HepG2 (cell line): ENCODE results near the gene TEDC2. TPM values are rescaled to one million over a fixed set of nuclear protein-coding genes. Genes with fewer than 3 reads are reported as not detected.

Source experiments
- ATAC-seq: fragments of 200-7000 bp; cut with Tn5 transposase; 3 replicates; pipeline ENCODE4 v1.9.1; 2020; ENCODE audit warnings: mild to moderate bottlenecking, moderate library complexity
- BruUV-seq: library from RNA; stranded (reverse); fragments of 400-500 nt; replicated peaks from 2 replicates; lab custom pipeline; 2021; lab: Mats Ljungman, UMichigan
- CTCF ChIA-PET: fragments of 300-600 bp; formaldehyde crosslinking; extraction: SDS; loops from one replicate; lab custom pipeline; 2021; ENCODE audit warnings: low total read pairs, inconsistent platforms, low intra/inter-chr PET ratio; lab: Yijun Ruan, JAX
- POLR2A ChIA-PET: fragments of 350-600 bp; sonication (Branson Sonifier 250); formaldehyde crosslinking; loops from one replicate; lab custom pipeline; 2020; ENCODE audit warnings: antibody characterized with exemption, inconsistent platforms; lab: Yijun Ruan, JAX
- DNase-seq: peaks from one replicate; pipeline ENCODE4 v3.0.0-alpha.2; 2015; ENCODE audit warnings: low spot score
- FAIRE-seq: peaks from 3 replicates; lab custom pipeline; 2011; peaks lifted over from hg19 to GRCh38; lab: Jason Lieb, UNC
- H2AFZ ChIP-seq: one replicate; pipeline ENCODE4 v1.6.1; 2011; ENCODE audit warnings: low read length, inconsistent platforms
- H3K27ac ChIP-seq: fragments of 300-600 bp; 3 replicates; pipeline ENCODE4 v1.8.0; 2011; ENCODE audit warnings: mixed run types, mild to moderate bottlenecking, mixed read lengths, low read length, inconsistent platforms; ENCODE audit not compliant: insufficient read depth; ENCODE audit errors: extremely low read length
- H3K27me3 ChIP-seq, 2 experiments: fragments of 200-600 bp in 1 of 2; 2 replicates in 1 of 2; 3 replicates in 1 of 2; pipeline versions ENCODE4 v1.6.0 to v1.8.0; 2011; ENCODE audit warnings: low read length in 2 of 2, mild to moderate bottlenecking in 2 of 2, moderate library complexity in 2 of 2, inconsistent platforms in 1 of 2; ENCODE audit not compliant: insufficient read depth in 2 of 2, control insufficient read depth in 1 of 2
- H3K36me3 ChIP-seq, 2 experiments: fragments of 200-600 bp in 1 of 2; replicated peaks in 1 of 2; 2 replicates in 1 of 2; 3 replicates in 1 of 2; pipeline versions ENCODE4 v1.5.1 to v1.8.0; 2011; ENCODE audit warnings: low read length in 2 of 2, inconsistent platforms in 1 of 2; ENCODE audit not compliant: insufficient read depth in 2 of 2, control insufficient read depth in 1 of 2
- H3K4me1 ChIP-seq: 2 replicates; pipeline ENCODE4 v1.5.1; 2012; ENCODE audit warnings: low read length, inconsistent platforms; ENCODE audit not compliant: insufficient read depth
- H3K4me2 ChIP-seq: 2 replicates; pipeline ENCODE4 v1.6.0; 2011; ENCODE audit warnings: low read depth, low read length, inconsistent platforms
- H3K4me3 ChIP-seq, 3 experiments: fragments of 200-600 bp in 1 of 3; sonication (generic), shearing (Covaris generic) in 1 of 3; replicated peaks in 1 of 3; 2 replicates each; pipeline ENCODE4 v1.5.1; 2011 to 2016; ENCODE audit warnings: low read length in 3 of 3, inconsistent platforms in 2 of 3, low read depth in 2 of 3, mild to moderate bottlenecking in 2 of 3, control low read depth in 1 of 3, mixed read lengths in 1 of 3; ENCODE audit not compliant: insufficient read depth in 1 of 3
- H3K79me2 ChIP-seq: one replicate; pipeline ENCODE4 v1.6.1; 2011; ENCODE audit warnings: low read length, inconsistent platforms; ENCODE audit not compliant: insufficient read depth
- H3K9ac ChIP-seq: 2 replicates; pipeline ENCODE4 v1.6.0; 2011; ENCODE audit warnings: mild to moderate bottlenecking, low read depth, low read length, inconsistent platforms; ENCODE audit not compliant: insufficient read depth
- H3K9me3 ChIP-seq: 2 replicates; pipeline ENCODE4 v1.5.1; 2012; ENCODE audit warnings: mild to moderate bottlenecking, low read length
- H4K20me1 ChIP-seq: 2 replicates; pipeline ENCODE4 v1.6.0; 2011; ENCODE audit warnings: inconsistent platforms, mild to moderate bottlenecking, low read length, moderate library complexity; ENCODE audit not compliant: insufficient read depth
- CEBPB ChIP-seq: IDR thresholded peaks from 2 replicates; pipeline ENCODE4 v1.6.1; 2011; ENCODE audit warnings: low read depth, low read length, improper control_type of control experiment, borderline replicate concordance
- E2F5 ChIP-seq: sonication (generic); formaldehyde crosslinking; conservative IDR thresholded peaks from 2 replicates; pipeline ENCODE4 v1.4.0; 2020; ENCODE audit warnings: missing genetic modification reagents
- ERF ChIP-seq: IDR thresholded peaks from 2 replicates; pipeline ENCODE4 v1.6.1; 2018; ENCODE audit warnings: missing biosample characterization, missing genetic modification reagents
- GTF3A ChIP-seq: sonication (generic); formaldehyde crosslinking; conservative IDR thresholded peaks from 2 replicates; pipeline ENCODE4 v1.4.0; 2020; ENCODE audit warnings: mild to moderate bottlenecking, missing genetic modification reagents
- NFE2 ChIP-seq: sonication (generic); formaldehyde crosslinking; IDR thresholded peaks from 2 replicates; pipeline ENCODE4 v1.4.0; 2020; ENCODE audit warnings: missing genetic modification reagents
- NR2F1 ChIP-seq, 2 experiments: fragments of 450-650 bp in 1 of 2; formaldehyde crosslinking in 1 of 2; IDR thresholded peaks; 2 replicates each; pipeline versions ENCODE4 v1.5.0 to v1.6.1; 2016 to 2020; ENCODE audit warnings: mild to moderate bottlenecking in 1 of 2, missing compliant biosample characterization in 1 of 2, missing genetic modification reagents in 1 of 2, moderate library complexity in 1 of 2
- NR2F2 ChIP-seq: IDR thresholded peaks from 2 replicates; pipeline ENCODE4 v1.6.1; 2012; ENCODE audit warnings: low read depth, inconsistent platforms, borderline replicate concordance
- NR3C1 ChIP-seq: sonication (generic); formaldehyde crosslinking; IDR thresholded peaks from 2 replicates; pipeline ENCODE4 v1.4.0; 2020; ENCODE audit warnings: missing genetic modification reagents
- RBM22 ChIP-seq: fragments of 200-400 bp; formaldehyde crosslinking; optimal IDR thresholded peaks from 2 replicates; pipeline ENCODE3; 2017; ENCODE audit warnings: mild to moderate bottlenecking, low read length, moderate library complexity
- REPIN1 ChIP-seq: sonication (generic); formaldehyde crosslinking; IDR thresholded peaks from 2 replicates; pipeline ENCODE4 v1.8.0; 2022; ENCODE audit warnings: missing genetic modification reagents, low read depth, mild to moderate bottlenecking, borderline replicate concordance
- ZFP90 ChIP-seq: sonication (generic); formaldehyde crosslinking; IDR thresholded peaks from 2 replicates; pipeline ENCODE4 v1.8.0; 2022; ENCODE audit warnings: missing genetic modification reagents, mild to moderate bottlenecking, inconsistent platforms, borderline replicate concordance
- ZKSCAN5 ChIP-seq: sonication (generic); formaldehyde crosslinking; IDR thresholded peaks from 2 replicates; pipeline ENCODE4 v1.5.1; 2020; ENCODE audit warnings: mild to moderate bottlenecking, missing genetic modification reagents
- ZNF232 ChIP-seq: sonication (generic); formaldehyde crosslinking; IDR thresholded peaks from 2 replicates; pipeline ENCODE4 v1.4.0; 2020; ENCODE audit warnings: missing genetic modification reagents, borderline replicate concordance
- ZNF788 ChIP-seq: sonication (generic); formaldehyde crosslinking; IDR thresholded peaks from 2 replicates; pipeline ENCODE4 v1.5.0; 2020; ENCODE audit warnings: mild to moderate bottlenecking, missing genetic modification reagents, borderline replicate concordance
- ZNF879 ChIP-seq: sonication (generic); formaldehyde crosslinking; IDR thresholded peaks from 2 replicates; pipeline ENCODE4 v1.8.1; 2023; ENCODE audit warnings: missing genetic modification reagents
- WGBS: methylation state at CpG from one replicate; pipeline ENCODE4 v1.1.6; 2017; ENCODE audit warnings: low lambda C conversion rate; 5-methylcytosine and 5-hydroxymethylcytosine counted together
- in situ Hi-C: cut with HindIII; loops from 2 replicates; pipeline ENCODE4 v1.10.0; 2017; ENCODE audit warnings: low pct_unique_long_range_greater_than_20kb; ENCODE audit not compliant: extremely low pct_ligation_motif_present
- intact Hi-C: fragments of 100-400 bp; cut with micrococcal nuclease; formaldehyde crosslinking; loops from one replicate; pipeline ENCODE4 v1.10.0; 2022; ENCODE audit not compliant: unreplicated experiment
- polyA plus RNA-seq, 8 experiments: library from polyadenylated mRNA; depleted of rRNA in 3 of 8; stranded (reverse) in 7 of 8; unstranded in 1 of 8; fragments of >200 nt; fragmentation: Illumina TruSeq in 4 of 8; extraction: Trizol in 4 of 8; gene quantifications; 2 replicates each; pipeline versions ENCODE4 v1.2.1 to v1.2.3, GENCODE V29; 2011 to 2016; ENCODE audit warnings: low read depth in 4 of 8, missing spikeins in 1 of 8, mixed read lengths in 1 of 8; ENCODE audit not compliant: insufficient read depth in 1 of 8
- total RNA-seq, 5 experiments: library from RNA; depleted of rRNA; stranded (reverse); fragments of >200 nt; fragmentation: Illumina TruSeq; extraction: Trizol; gene quantifications; 2 replicates each; pipeline ENCODE4 v1.2.3, GENCODE V29; 2016; ENCODE audit warnings: low read depth in 1 of 5
- TF ChIP-seq, protein P1 (sequence below): sonication (generic); formaldehyde crosslinking; IDR thresholded peaks from 2 replicates; pipeline ENCODE4 v1.4.0; 2020; ENCODE audit warnings: mild to moderate bottlenecking, missing genetic modification reagents, borderline replicate concordance

Gene TEDC2
- total and polyA plus RNA-seq, 2 of the 13 experiments (the other 11 are each of a cell fraction or from before 2014, with no cell fraction given) = 6.2 to 24.4 TPM

DNA sequence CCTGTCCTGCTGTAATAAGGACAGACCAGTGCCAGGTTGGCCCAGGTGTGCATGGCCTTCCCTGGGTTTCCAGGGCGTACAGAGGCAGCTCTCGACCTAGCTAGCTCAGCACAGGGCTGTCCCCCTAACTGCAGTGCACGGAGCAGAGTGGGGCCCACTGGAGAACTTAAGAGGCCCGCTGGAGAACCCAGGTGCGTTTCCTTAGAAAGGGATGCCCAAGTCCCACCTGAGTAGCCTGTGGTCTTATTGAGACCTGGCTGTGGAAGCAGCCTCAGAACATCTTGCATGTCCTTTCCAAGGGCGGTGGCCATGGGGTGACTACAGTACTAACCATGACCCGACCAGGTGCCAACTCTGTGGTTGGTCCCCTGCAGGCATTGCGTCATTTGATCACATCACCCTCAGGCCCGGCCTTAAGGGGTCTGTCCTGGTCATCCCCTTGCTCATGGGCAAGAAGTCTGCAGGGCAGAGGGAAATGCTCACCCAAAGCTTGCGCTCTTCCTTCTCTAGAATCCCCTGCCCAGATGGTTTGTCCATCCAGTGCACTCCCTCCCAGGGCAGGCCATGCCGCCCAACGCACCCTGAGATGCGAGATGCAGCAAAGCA is 34.0 kb upstream of the TEDC2 start:
- WGBS = 46% methylated on average over 12 of the region's 13 CpGs
- no TSS peak for BruUV-seq
- Histone ChIP-seq H3K4me3 (no peak overlapping the region), H3K27me3 (peaks cover 10 to 28% of the 10 kb centered on the region in 2 experiments), H3K4me2 (no peak overlapping the region), H3K36me3 (no peaks in the 10 kb centered on the region; a peak in 1 of 5 replicates), H3K27ac (no peak overlapping the region), H3K9me3 (no peaks in the 10 kb centered on the region), H3K9ac (no peak overlapping the region), H4K20me1 (no peaks in the 10 kb centered on the region), H3K4me1 (peaks cover 26% of the 10 kb centered on the region), H3K79me2 (peaks cover 13% of the 10 kb centered on the region), H2AFZ (no peak overlapping the region)
- peak; percentile 64 for TF ChIP-seq CEBPB
- no peak for TF ChIP-seq ZKSCAN5 (CRISPR knock-in tag)
- intact Hi-C loops (loop anchor here (5.0 kb wide), 1 partner anchor 84 kb away; the partner anchor contains the start of gene ABCA3), in situ Hi-C loops (loop anchor here (5.0 kb wide), 1 partner anchor 76 kb away; no protein-coding TSS in a partner anchor)
- FAIRE-seq = no peak
- CTCF ChIA-PET = no interaction called here
- ATAC-seq = no peak
- POLR2A ChIA-PET = no interaction called here
- DNase-seq = no peak

DNA sequence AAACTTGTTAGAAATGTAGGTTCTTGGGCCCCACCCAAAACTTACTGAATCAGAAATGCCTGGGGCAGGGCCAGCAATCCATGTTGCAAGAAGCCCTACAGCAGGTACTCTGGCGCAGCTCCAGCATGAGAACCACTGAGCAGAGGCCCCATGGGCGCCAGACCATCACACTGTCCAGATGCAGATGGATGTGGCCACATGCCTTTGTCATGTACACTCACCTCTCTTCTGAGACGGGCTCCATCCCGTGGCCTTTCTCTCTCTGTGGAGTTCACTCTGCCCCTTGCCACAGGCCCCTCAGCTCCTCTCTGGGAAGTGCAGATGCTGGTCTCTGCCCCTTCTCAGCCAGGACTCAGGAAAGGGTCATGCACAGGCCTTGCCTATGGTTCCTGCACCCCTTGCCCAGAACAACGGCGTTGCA is 33.0 kb upstream of the TEDC2 start:
- in situ Hi-C loops (loop anchor here (5.0 kb wide), 1 partner anchor 75 kb away; no protein-coding TSS in a partner anchor), intact Hi-C loops (loop anchor here (5.0 kb wide), 1 partner anchor 85 kb away; the partner anchor contains the start of gene ABCA3)
- Histone ChIP-seq H3K4me2 (no peak overlapping the region), H3K27ac (no peak overlapping the region), H3K36me3 (peaks cover 0 to 1% of the 10 kb centered on the region in 2 experiments; a peak in 3 of 5 replicates), H3K79me2 (peaks cover 15% of the 10 kb centered on the region), H4K20me1 (no peaks in the 10 kb centered on the region), H2AFZ (no peak overlapping the region), H3K9me3 (no peaks in the 10 kb centered on the region), H3K4me3 (no peak overlapping the region), H3K27me3 (peaks cover 10 to 28% of the 10 kb centered on the region in 2 experiments), H3K9ac (no peak overlapping the region), H3K4me1 (peaks cover 33% of the 10 kb centered on the region)
- FAIRE-seq (no peak), ATAC-seq (no peak), DNase-seq (no peak)
- CTCF ChIA-PET = no interaction called here
- BruUV-seq = no TSS peak
- WGBS = 75% methylated on average over 4 of the region's 6 CpGs
- POLR2A ChIA-PET = no interaction called here
- TF ChIP-seq ZNF879 = no peak
- no peak for TF ChIP-seq ZNF788 (CRISPR knock-in tag)
- no peak for TF ChIP-seq NFE2
- no peak for TF ChIP-seq ZNF232 (CRISPR knock-in tag)
- TF ChIP-seq RBM22 = no peak
- TF ChIP-seq ERF (CRISPR knock-in tag) = no peak
- no peak for TF ChIP-seq NR2F1 (CRISPR knock-in tag; IDR thresholded peaks at IDR 0.05)
- TF ChIP-seq ZFP90 (CRISPR knock-in tag) = no peak
- TF ChIP-seq NR2F2 = no peak
- no peak for TF ChIP-seq REPIN1
- no peak for TF ChIP-seq NR3C1 (CRISPR knock-in tag)
- TF ChIP-seq, protein P1, sequence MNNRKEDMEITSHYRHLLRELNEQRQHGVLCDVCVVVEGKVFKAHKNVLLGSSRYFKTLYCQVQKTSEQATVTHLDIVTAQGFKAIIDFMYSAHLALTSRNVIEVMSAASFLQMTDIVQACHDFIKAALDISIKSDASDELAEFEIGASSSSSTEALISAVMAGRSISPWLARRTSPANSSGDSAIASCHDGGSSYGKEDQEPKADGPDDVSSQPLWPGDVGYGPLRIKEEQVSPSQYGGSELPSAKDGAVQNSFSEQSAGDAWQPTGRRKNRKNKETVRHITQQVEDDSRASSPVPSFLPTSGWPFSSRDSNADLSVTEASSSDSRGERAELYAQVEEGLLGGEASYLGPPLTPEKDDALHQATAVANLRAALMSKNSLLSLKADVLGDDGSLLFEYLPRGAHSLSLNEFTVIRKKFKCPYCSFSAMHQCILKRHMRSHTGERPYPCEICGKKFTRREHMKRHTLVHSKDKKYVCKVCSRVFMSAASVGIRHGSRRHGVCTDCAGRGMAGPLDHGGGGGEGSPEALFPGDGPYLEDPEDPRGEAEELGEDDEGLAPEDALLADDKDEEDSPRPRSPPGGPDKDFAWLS (CRISPR knock-in tag) = no peak
- no peak for TF ChIP-seq GTF3A (CRISPR knock-in tag)
- no peak for TF ChIP-seq E2F5
